GM13976 (cell line): ENCODE results near the gene SLFNL1.

ENCODE experiments used
- DNase-seq: peaks from one replicate; pipeline ENCODE4 v3.0.0; 2012; ENCODE audit warnings: low spot score
- in situ Hi-C: fragments of 300-500 bp; cut with MboI; formaldehyde crosslinking; loops from one replicate; pipeline ENCODE4 v1.12.0; 2022; ENCODE audit warnings: low sequenced_read_pairs, mixed read lengths, inconsistent platforms; ENCODE audit not compliant: unreplicated experiment
- TF ChIP-seq, protein P1 (sequence below): IDR thresholded peaks from 2 replicates; pipeline ENCODE4 v1.5.1; 2012; ENCODE audit warnings: borderline replicate concordance, mild to moderate bottlenecking; ENCODE audit not compliant: insufficient read depth; ENCODE audit errors: extremely low read depth, missing control alignments, control extremely low read depth

SLFNL1 gene

DNA sequence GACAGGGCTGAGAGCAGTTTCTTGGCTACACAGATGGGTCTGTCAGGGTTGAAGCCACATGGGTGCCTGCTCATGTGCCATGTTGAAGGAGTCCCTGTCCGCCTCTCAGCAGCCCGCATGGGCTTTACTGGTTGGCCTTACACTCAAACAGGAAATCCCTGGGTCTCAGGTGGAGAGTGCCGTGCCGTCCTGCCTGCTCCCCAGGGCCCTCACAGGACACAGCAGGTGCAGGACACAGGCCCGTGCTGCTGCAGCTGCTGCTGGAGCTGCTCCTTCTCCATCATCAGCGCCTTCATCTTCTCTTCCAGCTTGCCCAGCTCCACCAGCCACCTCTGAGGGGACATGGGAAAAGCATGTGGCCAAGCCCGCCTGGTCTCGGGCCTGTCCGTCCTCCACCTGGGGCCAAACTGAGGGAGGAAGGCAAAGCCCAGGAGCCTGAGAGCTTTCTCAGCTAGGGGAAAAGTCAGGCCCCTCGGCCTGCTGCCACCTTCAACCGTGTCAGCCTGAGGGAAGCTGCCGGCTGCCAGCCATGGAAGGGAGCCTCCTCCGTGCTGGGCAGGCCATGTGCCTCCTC, 5.5 kb downstream of the SLFNL1 start:
- TF ChIP-seq, protein P1, sequence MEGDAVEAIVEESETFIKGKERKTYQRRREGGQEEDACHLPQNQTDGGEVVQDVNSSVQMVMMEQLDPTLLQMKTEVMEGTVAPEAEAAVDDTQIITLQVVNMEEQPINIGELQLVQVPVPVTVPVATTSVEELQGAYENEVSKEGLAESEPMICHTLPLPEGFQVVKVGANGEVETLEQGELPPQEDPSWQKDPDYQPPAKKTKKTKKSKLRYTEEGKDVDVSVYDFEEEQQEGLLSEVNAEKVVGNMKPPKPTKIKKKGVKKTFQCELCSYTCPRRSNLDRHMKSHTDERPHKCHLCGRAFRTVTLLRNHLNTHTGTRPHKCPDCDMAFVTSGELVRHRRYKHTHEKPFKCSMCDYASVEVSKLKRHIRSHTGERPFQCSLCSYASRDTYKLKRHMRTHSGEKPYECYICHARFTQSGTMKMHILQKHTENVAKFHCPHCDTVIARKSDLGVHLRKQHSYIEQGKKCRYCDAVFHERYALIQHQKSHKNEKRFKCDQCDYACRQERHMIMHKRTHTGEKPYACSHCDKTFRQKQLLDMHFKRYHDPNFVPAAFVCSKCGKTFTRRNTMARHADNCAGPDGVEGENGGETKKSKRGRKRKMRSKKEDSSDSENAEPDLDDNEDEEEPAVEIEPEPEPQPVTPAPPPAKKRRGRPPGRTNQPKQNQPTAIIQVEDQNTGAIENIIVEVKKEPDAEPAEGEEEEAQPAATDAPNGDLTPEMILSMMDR, result no peak
- in situ Hi-C loops, result no loop called here
- DNase-seq, result no peak

DNA sequence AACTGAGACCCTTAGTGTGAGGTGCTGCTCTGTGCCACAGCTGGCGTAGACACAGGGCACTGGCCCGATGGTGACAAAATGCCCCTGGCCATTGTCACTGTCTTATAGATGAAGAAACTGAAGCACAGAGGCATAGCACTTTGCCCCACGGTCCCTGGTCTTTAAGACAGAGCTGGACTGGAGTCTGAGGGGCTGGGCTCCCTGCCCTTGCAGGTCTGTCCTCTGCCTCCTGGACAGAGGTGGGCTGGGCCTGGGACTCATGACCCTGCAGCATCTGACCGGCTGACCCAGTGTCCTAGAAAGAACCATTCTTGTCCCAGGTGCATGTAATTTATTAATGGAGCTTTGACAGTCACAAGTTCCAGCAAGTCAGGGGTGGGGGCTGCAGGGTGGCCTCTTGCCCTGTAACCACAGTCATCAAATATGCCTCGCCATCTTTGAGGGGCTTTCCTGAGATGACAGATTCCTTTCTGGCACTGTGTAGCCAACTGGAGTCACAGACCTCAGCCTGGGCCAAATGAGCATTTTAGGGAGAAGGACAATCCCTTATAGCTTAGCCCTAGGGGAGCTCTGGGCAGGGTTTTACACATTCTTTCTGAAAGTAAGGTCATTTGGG, 6.1 kb downstream of the SLFNL1 start:
- in situ Hi-C loops, result no loop called here
- no peak for DNase-seq
- TF ChIP-seq, protein P1, result no peak

DNA sequence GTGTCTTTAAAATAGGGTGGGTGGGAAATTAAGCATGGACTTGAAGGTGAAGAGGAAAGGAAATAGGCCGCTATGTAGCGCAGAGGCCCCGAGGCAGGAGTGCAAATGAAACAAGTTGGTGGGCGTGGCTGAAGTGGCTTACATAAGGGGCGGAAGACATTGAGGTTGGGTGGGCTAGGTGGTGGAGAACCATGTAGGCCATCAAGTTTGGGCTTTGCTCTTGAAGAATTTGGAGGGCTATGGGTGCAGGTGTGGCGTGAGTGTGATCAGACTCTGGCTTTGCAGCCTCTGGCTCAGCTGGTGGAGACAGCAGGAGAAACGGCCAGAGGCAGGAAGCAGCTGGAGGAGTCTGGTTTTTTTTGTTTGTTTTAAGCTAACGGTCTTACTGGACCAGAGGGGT, 6.7 kb downstream of the SLFNL1 start:
- TF ChIP-seq, protein P1, result no peak
- no peak for DNase-seq
- in situ Hi-C loops, result no loop called here

DNA sequence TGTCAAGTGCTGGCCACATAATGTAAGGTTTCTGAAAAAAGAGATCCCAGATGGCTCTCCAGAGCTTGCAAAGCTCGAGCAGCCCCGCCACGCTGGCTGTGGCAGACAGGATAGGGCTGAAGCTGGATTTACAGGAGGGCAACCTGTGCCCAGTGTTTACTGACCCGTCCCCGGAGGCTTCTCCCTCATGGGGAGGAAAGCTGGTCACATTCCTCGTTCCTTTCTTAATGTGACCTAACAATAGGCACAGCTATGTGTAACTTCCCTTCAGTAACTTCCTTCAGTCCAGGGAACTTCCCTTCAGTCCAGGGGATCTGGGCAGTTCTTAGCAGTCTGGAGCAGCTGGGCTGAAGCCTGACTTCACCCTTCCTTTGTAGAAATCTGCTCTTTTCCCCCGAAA, 7.7 kb downstream of the SLFNL1 start:
- in situ Hi-C loops, result no loop called here
- TF ChIP-seq, protein P1, result no peak
- DNase-seq, result no peak

- in situ Hi-C loops, result no loop called here
- DNase-seq, result no peak
- TF ChIP-seq, protein P1, result no peak
Observed at GRCh38 chr1:41013024-41013423, 8.5 kb downstream of the SLFNL1 start.

DNA sequence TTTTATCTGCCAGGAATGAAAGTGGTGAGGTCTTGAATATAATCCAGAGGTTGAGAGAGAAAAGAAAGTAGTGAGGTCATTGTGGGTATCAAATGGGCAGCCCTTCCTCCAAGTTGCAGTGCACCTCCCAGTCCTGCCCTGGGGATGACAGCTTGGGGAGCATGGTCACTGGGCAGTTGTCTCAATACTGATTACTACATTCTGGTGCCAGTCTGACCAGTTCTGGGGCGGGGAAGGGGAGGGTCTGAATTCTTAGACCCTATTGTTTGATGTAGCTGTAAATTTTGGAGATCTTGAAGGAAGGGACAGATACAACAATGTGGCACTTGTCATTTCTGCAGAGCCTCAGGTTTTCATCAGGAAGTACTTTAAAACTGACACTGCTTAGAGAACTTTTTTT, 11.2 kb downstream of the SLFNL1 start:
- in situ Hi-C loops, result no loop called here
- TF ChIP-seq, protein P1, result no peak
- no peak for DNase-seq
